GM19324 (cell line): ENCODE data around the gene ATRNL1.

Source experiments
- ATAC-seq: cut with Tn5 transposase; IDR thresholded peaks from one replicate; pipeline ENCODE4 v1.9.1; 2021; ENCODE audit warnings: mild to moderate bottlenecking, moderate library complexity; ENCODE audit not compliant: unreplicated experiment, low FRiP score

ATRNL1 gene, protein sequence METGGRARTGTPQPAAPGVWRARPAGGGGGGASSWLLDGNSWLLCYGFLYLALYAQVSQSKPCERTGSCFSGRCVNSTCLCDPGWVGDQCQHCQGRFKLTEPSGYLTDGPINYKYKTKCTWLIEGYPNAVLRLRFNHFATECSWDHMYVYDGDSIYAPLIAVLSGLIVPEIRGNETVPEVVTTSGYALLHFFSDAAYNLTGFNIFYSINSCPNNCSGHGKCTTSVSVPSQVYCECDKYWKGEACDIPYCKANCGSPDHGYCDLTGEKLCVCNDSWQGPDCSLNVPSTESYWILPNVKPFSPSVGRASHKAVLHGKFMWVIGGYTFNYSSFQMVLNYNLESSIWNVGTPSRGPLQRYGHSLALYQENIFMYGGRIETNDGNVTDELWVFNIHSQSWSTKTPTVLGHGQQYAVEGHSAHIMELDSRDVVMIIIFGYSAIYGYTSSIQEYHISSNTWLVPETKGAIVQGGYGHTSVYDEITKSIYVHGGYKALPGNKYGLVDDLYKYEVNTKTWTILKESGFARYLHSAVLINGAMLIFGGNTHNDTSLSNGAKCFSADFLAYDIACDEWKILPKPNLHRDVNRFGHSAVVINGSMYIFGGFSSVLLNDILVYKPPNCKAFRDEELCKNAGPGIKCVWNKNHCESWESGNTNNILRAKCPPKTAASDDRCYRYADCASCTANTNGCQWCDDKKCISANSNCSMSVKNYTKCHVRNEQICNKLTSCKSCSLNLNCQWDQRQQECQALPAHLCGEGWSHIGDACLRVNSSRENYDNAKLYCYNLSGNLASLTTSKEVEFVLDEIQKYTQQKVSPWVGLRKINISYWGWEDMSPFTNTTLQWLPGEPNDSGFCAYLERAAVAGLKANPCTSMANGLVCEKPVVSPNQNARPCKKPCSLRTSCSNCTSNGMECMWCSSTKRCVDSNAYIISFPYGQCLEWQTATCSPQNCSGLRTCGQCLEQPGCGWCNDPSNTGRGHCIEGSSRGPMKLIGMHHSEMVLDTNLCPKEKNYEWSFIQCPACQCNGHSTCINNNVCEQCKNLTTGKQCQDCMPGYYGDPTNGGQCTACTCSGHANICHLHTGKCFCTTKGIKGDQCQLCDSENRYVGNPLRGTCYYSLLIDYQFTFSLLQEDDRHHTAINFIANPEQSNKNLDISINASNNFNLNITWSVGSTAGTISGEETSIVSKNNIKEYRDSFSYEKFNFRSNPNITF (N-terminal part only)

DNA sequence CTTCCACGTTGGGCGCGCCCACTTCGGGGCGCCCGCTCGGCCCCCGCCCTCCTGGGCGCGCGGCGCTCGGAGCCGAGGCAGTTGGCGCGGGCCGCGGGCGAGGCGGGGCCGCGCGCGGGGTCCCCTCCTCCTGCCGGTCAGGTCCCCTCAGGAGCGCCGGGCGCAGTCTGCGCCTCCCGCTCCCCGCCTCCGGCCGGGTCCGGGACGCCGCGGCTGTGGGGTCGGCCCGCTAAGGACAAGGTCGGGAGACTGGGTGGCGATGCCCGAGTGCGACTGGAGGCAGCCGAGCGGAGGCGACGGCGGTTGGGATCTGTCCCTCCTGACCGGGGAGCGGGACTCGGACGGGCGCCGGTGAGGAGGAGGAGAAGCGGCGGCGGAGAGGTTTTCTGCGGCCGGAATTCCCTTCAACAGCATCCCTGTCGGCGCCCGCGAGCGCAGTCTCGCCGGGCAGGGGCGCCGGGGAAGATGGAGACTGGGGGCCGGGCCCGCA lies at the start of gene ATRNL1:
Gene ATRNL1 (plus strand): TSS at position 80 of the 490 bp plus-strand sequence. CDS start 386 bp downstream, at position 466.
- ATAC-seq: peak; percentile 70

DNA sequence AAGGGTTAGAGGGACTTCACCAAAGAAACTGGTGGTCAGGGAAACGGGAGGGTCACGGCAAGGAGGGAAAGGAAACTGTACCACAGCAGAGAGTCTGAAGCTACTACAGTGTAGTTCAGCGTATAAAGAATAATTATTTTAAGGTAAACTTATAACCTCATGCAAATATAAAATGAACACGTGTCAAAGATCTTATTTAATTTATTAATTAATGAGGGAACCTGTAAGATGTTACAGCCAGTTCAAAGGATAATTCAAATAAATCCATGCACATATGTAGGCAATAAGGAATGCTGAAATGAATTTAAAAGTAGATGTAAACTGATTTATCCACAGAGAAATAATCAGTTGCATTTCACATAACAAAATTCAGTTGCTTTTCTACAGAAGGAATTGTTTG lies 49.4 kb upstream of the ATRNL1 start:
- ATAC-seq: no peak

DNA sequence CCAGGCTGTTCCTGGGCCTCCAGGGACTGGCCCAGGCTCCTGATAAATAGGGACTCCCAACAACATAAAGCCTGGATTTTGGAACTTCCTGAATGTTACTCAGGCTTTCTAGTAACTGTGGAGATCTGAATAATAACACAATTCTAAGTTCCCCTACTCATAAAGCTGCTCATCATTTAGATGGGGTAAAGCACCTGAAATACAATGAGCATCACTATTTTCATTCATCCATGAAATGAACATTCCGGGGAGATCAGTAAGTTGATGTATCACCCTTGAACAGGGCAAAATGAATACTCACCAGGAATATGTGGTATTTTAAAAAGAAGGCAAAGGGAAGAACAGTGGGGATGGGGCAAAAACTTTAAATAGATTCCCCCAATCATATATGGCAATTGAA lies 48.3 kb upstream of the ATRNL1 start:
- no peak for ATAC-seq

DNA sequence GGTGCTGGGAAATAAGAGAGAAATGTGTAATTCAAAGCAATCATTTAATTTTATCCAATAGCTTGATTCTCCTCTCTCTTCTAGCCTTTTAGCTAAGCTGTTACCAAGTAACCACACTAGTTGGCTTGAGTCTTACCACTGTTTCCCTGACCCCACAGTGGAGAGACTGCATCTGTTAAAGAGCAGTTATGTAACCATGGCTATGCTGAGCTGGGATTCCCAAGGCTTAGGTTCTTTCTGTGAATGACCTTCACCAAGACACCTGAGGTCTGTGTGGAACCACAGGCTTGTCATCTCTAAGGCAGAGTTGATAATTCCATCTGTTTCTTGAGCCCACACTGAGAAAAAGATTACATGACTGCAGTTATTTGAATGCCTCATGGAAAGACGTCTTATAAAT lies 47.7 kb upstream of the ATRNL1 start:
- ATAC-seq: no peak

DNA sequence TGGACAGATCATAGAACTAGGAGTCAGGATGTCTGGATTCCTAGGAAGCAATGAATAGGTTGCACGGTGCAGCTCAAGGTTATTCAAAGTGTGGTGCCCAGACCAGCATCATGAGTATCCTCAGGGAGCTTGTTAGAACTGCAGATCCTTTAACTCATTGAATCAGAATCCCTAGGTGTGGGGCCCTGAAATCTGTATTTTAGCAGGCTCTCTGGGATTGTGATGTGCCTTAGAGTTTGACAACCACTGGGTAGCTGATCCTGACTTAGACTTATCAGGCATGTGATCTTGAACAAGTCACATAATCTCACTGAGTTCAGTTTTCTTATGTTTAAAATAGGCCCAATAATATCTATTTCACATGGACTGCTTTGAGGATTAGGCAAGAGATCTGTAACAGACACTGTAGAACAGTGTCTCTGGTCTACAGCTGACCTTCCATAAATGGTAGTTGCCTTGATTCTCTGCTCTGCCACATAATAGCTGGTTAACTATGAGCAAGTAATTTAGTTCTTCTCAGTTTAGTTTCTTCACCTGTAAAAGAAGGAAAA lies 46.4 kb upstream of the ATRNL1 start:
- ATAC-seq: no peak

DNA sequence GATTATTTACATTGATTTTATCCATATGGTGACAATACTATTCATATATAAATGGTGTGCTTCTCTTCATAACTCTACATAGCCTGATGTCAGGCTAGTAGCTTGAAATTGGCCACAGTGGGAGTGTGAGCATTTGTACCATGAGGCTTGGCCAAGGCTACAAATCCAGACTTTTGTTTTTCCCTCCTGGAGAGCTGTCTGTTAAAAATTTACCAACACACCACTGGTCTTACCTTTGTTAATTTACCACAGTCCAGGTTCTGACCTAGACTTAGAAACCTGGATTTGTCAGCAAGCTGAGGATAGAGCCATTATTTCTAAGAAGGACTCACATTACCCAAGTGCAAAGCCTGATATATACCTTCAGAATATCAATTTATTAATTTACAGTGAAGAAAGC lies 45.5 kb upstream of the ATRNL1 start:
- no peak for ATAC-seq

DNA sequence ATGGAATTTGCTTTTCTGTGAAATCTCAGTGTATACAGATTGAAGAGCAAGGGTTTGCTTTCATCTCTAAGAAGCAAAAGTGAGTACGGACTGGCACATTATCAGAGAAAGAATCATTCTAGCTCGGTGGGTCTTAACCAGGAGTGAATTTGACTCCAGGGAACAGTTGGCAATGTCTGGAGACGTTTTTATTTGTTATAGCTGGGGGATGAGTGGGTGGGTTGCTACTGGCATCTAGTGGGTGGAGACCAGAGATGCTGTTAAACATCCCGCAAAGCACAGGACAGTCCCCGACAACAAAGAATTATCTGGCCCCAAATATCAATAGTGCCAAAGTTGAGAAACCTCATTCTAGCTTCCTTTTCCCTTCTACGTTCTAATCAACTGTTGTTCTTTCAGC lies 43.8 kb upstream of the ATRNL1 start:
- ATAC-seq: no peak

DNA sequence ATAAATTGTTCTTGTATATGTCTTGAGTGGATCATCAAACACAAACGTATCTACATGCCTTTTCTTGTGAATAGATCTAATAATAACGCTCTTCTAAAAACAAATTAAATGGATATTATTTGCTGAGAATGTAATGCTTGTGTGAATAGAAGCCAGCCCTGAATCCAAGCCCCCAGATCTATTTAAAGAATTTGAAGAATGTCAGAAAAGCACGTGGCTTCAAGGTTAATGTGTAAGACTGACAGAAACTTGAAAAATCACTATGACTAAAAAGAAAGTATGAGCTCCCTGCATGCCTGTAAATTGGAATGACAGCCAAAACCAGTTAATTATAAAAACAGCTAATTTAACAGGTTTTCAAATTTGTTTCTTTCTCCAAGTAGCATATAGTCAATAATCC lies 43.2 kb upstream of the ATRNL1 start:
- no peak for ATAC-seq

DNA sequence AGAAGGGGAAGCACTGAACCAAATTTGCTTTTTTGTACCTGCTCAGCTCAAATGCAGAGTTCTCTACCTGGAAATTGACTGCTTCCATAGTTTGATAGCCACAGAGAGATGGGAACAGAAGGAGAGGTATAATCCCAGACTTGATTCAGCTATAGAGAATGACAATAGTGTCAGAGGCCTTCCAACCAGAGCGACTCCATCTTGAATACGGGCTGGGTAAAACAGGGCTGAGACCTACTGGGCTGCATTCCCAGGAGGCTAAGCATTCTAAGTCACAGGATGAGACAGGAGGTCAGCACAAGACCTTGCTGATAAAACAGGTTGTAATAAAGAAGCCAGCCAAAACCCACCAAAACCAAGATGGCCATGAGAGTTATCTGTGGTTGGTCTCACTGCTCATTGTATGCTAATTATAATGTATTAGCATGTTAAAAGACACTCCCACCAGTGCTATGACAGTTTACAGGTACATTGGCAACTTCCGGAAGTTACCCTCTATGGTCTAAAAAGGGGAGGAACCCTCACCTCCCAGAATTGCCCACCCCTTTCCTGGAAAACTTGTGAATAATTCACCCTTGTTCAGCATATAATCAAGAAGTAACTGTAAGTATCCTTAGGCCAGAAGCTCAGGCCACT lies 42.7 kb upstream of the ATRNL1 start:
- ATAC-seq: no peak

DNA sequence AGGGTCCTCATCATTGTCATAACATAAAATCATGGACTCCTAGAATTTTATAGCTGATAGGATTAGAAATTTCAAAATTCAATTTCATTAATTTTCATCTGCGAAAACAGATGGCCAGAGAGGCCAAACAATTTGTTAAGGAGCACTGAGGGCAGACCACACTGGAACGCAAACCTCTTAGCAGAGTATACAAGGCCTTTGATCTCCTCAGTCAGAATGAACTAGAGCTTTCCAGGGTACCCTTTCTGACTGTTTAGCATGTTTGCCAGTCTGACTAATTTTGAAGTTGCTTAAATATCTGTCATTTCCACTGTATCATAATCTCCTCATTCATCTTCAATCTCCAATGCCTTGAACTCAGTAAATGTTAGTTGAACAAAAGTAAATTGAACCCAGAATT lies 41.9 kb upstream of the ATRNL1 start:
- ATAC-seq: no peak

DNA sequence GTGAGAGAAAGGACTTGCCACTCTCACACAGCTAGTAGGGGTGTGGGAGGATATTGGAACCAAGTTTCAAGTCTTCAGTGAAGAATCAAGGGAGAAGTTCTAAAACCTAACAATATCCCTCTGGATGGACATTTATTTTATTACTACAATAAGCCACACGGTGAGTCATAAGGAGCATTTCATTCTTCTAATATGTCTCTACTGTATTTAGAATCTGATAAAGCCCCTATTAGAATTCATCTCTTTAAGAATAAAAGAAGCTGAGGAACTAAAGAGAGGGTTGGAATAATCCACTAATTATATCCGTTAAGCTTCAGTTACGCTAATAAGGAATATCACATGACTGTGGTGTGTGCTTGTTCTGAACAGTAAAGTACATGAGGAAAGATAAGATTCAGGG lies 40.9 kb upstream of the ATRNL1 start:
- ATAC-seq: no peak

DNA sequence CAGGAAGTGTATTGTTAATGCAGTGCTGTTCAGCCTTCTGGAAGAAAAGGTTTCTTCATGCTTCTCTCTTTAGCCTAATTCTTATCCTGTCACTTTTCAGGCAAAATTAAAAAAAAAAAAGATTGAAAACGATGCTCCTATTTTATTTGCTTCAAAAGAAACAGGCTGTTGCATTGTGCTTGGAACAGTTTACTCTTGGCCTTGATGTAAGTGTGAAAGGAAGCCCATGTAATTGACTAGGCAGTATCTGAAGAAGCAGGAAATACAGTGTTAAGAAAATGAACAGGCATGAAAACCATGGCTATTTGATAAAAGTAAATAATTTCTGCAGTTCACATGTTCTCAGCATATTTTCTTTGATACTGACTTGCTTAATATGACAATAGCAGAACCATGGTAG lies 40.4 kb upstream of the ATRNL1 start:
- no peak for ATAC-seq

DNA sequence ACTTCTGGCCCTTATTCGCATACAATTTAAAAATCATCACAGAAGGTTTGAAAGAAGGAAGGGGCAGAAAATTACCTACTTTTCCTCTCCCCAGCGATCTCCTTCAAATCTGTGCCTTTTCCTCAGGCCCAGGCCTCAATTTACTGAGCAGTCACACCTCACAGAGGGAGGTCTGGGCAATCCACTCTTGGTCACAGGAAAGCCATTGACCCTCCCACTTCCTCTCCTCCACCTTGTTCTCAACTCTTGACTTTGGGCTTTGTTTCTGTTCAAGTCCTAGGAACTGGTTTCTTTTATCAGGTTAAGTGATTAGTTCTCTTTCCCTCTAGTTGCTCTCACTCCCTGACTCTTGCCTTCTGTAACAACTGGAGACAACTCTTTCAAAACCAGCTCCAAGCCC lies 37.0 kb upstream of the ATRNL1 start:
- no peak for ATAC-seq

DNA sequence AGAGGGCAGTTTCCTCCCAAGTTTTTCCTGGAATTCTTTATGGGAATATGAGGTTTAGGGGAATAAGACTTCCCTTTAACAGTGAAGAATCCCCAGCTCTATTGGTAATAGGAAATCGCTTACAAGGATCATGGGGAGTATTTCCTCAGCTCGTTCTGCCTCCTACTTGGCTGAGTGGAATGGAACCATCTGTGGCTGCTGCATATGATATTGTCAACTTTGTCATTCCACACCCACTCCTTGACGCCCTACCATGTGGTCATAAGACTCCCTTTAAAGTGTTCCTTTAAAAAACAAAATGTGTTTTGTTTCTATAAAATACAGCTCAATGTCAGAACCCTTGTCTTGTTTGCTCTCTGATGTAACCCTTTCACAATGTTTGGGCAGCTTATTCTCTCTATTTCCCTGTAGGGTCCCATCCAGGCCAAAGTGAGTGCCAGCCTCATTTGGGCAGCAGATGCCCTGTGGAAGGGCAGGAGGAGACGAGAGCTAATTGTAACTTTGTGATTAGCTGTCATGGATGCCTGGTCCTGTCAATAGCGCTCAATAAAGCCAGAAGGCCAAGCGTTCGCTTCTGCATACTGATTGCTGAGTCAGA lies 33.8 kb upstream of the ATRNL1 start:
- ATAC-seq: no peak

DNA sequence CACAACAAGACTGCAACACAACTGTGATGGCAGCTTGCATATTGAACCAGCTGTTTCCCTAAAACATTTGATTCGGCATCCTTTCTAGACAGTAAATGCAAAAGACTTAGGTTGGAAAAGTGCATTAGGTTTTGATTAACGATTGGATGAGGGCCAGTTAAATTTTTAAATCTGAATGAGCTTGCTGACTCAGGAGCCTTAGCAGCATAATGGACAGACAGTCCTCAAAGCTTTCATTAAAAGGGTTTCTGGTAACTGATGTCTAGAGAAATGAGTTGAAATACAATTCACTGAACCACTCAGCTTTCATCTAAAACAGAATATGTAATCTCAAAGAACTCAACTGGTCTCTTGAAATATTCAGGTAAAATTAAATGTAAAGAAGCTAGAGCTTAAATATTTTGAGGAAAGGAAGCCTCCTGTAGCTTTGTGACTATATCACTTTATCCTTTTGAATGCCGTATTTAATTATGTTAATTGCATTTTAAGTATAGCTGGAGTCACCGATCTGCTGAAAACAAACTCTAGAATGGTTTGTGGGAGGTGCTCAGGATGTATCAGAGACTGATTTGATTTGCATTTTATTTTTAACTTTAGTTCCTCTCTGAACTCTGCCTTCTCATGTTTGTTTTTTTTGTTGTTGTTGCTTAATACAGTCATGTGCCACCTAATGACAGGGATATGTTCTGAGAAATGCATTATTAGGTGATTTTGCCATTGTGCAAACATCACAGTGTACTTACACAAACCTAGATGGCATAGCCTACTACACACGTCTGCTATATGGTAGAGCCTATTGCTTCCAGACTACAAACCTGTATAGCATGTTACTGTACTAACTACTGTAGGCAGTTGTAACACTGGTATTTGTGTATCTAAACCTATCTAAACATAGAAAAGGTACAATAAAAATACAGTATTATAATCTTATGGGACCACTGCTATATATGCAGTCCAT lies 29.2 kb upstream of the ATRNL1 start:
- ATAC-seq: no peak

DNA sequence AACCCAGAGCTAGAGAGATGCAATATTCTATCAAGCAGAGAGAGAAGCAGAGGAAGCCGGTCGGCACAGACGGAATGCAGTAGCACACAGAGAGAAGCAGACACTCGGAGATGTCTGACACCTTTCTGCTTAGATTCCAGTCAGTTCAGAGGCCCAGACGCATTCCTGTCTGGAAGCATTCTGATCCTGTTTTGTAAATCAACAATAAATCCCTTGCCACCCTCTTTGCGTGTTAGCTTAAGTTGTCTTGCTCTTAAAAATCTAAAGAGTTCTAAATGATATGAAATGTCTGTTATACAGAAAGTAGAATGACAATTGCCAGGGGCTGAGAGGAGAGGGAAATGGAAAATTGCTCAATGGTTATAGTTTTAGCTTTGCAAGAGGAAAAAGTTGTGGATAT lies 27.4 kb upstream of the ATRNL1 start:
- ATAC-seq: no peak

DNA sequence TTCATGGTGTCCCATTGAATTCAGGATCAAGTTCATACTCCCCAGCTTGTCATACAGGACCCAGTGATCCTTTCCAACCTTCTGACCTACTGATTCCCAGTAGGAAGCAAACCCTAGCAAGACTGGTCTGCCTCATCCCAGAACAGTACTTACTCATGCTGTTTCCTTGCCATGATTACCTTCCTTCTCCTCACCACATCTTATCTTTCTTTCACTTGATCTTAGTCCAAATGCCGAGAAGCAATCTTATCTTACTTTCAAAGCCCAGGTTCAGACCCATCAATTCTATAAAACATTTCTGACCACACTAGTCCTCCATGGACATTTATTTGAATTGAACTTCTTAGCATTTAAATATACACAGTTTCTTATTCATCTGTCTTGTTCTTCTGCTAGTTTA lies 26.6 kb upstream of the ATRNL1 start:
- ATAC-seq: no peak

DNA sequence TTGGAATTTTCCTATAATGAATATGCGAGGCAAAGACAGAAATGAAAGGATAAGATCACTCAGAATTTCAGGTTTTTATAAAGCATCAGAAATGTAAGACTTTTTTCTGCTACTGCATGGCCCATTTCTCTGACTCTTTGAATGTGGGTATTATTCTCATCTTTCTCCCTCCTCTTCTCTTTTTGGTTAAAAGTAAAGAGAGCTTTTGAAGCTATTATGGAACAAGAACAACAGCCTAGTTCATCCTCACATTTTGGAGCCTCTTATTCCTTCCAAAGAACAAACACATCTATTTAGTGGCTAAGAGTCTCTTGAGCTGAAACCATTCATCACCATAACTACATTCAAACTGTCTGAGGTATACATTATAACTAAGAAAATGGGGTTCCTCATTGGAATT lies 19.4 kb upstream of the ATRNL1 start:
- no peak for ATAC-seq

DNA sequence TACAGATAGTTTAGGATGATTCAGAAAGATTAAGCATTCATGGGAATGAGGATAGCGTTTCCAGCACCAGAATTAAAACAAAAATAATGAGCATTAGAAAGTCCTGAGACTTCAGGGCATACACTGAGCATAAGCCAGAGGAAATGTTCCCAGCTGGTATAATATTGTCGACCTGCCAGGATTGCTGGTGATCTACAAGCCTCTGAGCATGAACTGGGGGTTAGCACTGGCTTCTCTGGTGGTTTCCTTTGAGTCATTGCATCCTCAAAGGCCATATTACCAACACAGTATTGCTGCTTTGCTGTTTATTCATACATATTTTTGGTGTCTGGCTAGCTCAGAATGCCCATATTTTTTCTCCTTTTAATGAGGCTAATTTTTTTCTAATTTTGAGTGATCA lies 10.7 kb upstream of the ATRNL1 start:
- ATAC-seq: no peak
